HUES6 (cell line): ENCODE data around the gene PARP16.
"Not testable (repeated sequence)": the region's sequence is repeated elsewhere in the genome, so short reads cannot be mapped to it uniquely, and the experiment has no call there.

Experiments
- H3K27ac ChIP-seq: 2 replicates; pipeline ENCODE4 v1.7.0; 2013; ENCODE audit warnings: low read depth, mild to moderate bottlenecking, low read length, inconsistent platforms
- H3K27me3 ChIP-seq: 2 replicates; pipeline ENCODE4 v1.6.1; 2013; ENCODE audit warnings: low read length; ENCODE audit not compliant: control insufficient read depth, insufficient read depth
- H3K36me3 ChIP-seq: 2 replicates; pipeline ENCODE4 v1.6.1; 2013; ENCODE audit warnings: low read length; ENCODE audit not compliant: control insufficient read depth, insufficient read depth
- H3K4me1 ChIP-seq: 2 replicates; pipeline ENCODE4 v1.6.1; 2013; ENCODE audit warnings: low read length; ENCODE audit not compliant: control insufficient read depth, insufficient read depth
- H3K4me3 ChIP-seq: 2 replicates; pipeline ENCODE4 v1.5.1; 2013; ENCODE audit warnings: low read depth, low read length
- H3K9ac ChIP-seq: one replicate; pipeline ENCODE4 v1.6.1; 2013; ENCODE audit warnings: mild to moderate bottlenecking, low read length
- H3K9me3 ChIP-seq: 2 replicates; pipeline ENCODE4 v1.6.1; 2013; ENCODE audit warnings: low read depth, low read length; ENCODE audit not compliant: control insufficient read depth, insufficient read depth

PARP16 gene

DNA sequence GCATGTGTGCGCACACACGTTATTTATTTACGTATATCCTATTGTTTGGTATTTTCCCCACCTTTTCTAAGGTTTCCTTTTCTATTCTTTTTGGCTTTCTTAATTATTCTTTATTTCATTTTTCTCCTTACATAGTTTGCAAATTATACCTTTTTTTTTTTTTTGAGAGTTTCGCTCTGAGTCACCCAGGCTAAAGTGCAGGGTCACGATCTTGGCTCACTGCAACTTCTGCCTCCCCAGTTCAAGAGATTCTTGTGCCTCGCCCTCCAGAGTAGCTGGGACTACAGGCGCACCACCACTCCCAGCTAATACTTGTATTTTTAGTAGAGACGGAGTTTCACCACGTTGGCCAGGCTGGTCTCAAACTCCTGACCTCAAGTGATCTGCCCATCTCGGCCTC, 55.4 kb downstream of the PARP16 start:
- Histone ChIP-seq H3K4me1 (peaks cover 14% of the 10 kb centered on the region), H3K27me3 (no peaks in the 10 kb centered on the region), H3K4me3 (no peak overlapping the region), H3K9ac (no peak overlapping the region), H3K36me3 (no peaks in the 10 kb centered on the region), H3K27ac (no peak overlapping the region), H3K9me3 (no peaks in the 10 kb centered on the region)

DNA sequence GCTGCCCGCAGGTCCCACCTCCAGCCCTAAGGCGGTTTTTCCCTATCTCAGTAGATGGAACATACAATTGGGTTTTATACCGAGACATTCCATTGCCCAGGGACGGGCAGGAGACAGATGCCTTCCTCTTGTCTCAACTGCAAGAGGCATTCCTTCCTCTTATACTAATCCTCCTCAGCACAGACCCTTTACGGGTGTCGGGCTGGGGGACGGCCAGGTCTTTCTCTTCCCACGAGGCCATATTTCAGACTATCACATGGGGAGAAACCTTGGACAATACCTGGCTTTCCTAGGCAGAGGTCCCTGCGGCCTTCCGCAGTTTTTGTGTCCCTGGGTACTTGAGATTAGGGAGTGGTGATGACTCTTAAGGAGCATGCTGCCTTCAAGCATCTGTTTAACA, 59.8 kb downstream of the PARP16 start:
- H3K27ac ChIP-seq, H3K36me3 ChIP-seq, H3K4me3 ChIP-seq, H3K9ac ChIP-seq, H3K27me3 ChIP-seq, H3K9me3 ChIP-seq: not testable (repeated sequence)
- H3K4me1 ChIP-seq, result peaks cover 22% of the 10 kb centered on the region

- Histone ChIP-seq H3K36me3 (no peaks in the 10 kb centered on the region), H3K4me1 (peaks cover 22% of the 10 kb centered on the region), H3K9ac (peak overlapping the region; percentile 41), H3K9me3 (no peaks in the 10 kb centered on the region), H3K27me3 (no peaks in the 10 kb centered on the region), H3K4me3 (no peak overlapping the region), H3K27ac (peak overlapping the region; percentile 39; the same call in 1 of the 2 replicates)
Observed at GRCh38 chr15:65226221-65226620, 60.5 kb downstream of the PARP16 start.

- Histone ChIP-seq H3K27me3 (no peaks in the 10 kb centered on the region), H3K27ac (no peak overlapping the region), H3K4me3 (no peak overlapping the region), H3K4me1 (peaks cover 22% of the 10 kb centered on the region), H3K36me3 (no peaks in the 10 kb centered on the region), H3K9ac (no peak overlapping the region), H3K9me3 (no peaks in the 10 kb centered on the region)
Observed at GRCh38 chr15:65223996-65224395, 62.7 kb downstream of the PARP16 start.

GRCh38 chr15:65222891-65223290, 63.8 kb downstream of the PARP16 start:
- peaks cover 15% of the 10 kb centered on the region for H3K4me1 ChIP-seq
- no peak overlapping the region for H3K9ac ChIP-seq
- no peak overlapping the region for H3K27ac ChIP-seq
- no peaks in the 10 kb centered on the region for H3K9me3 ChIP-seq
- H3K27me3 ChIP-seq, result no peaks in the 10 kb centered on the region
- no peaks in the 10 kb centered on the region for H3K36me3 ChIP-seq
- no peak overlapping the region for H3K4me3 ChIP-seq

- Histone ChIP-seq H3K9ac (no peak overlapping the region), H3K4me3 (no peak overlapping the region), H3K9me3 (no peaks in the 10 kb centered on the region), H3K4me1 (peaks cover 9% of the 10 kb centered on the region), H3K36me3 (no peaks in the 10 kb centered on the region), H3K27ac (no peak overlapping the region), H3K27me3 (no peaks in the 10 kb centered on the region)
Observed at GRCh38 chr15:65221697-65222096, 65.0 kb downstream of the PARP16 start.

DNA sequence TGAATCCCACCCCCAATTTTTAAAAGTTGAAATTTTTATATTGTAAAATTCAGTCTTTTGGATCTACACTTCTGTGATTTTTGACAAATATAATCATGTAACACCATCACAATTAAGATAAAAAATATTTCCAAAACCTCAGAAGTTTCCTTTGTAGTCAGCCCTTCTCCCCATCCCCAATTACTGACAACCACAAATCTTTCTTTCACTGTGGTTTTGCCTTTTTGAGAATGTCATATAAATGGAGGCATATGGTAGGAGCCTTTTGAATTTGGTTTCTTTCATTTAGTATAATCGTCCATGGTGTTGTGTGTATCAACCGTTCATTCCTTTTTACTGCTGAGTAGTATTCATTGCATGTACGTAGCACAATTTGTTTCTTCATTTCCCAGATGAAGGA, 67.5 kb downstream of the PARP16 start:
- Histone ChIP-seq H3K36me3 (no peaks in the 10 kb centered on the region), H3K27ac (no peak overlapping the region), H3K9ac (no peak overlapping the region), H3K9me3 (no peaks in the 10 kb centered on the region), H3K27me3 (no peaks in the 10 kb centered on the region), H3K4me1 (peaks cover 4% of the 10 kb centered on the region; the same call in 1 of the 2 replicates), H3K4me3 (no peak overlapping the region)

- H3K27me3 ChIP-seq, result no peaks in the 10 kb centered on the region
- H3K27ac ChIP-seq, result no peak overlapping the region
- no peaks in the 10 kb centered on the region for H3K36me3 ChIP-seq
- H3K4me3 ChIP-seq, result no peak overlapping the region
- H3K4me1 ChIP-seq, result peaks cover under 1% of the 10 kb centered on the region; the same call in 1 of the 2 replicates
- H3K9ac ChIP-seq, result no peak overlapping the region
- no peaks in the 10 kb centered on the region for H3K9me3 ChIP-seq
Observed at GRCh38 chr15:65217526-65218482, 68.9 kb downstream of the PARP16 start.

DNA sequence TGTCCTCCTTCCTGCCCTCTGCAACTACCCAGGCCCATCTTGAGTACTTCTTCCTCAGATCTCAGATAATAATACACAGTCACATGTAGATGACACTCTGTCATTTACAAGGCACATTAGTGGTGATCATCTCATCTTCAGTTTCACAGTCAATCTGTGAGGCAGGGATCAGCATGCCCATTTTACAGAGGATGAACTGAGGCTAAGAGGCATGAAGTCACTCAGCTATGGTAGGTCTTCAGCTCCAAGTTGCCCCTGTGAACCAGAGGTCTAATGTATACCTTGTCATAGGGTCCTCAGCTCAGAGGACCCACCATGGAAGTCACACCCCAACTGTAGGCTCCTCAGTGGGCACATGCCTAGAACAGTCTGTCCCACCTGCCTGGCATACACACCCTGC, 71.2 kb downstream of the PARP16 start:
- H3K36me3 ChIP-seq, result no peaks in the 10 kb centered on the region
- no peak overlapping the region for H3K27ac ChIP-seq
- H3K27me3 ChIP-seq, result no peaks in the 10 kb centered on the region
- no peak overlapping the region for H3K9ac ChIP-seq
- H3K4me3 ChIP-seq, result no peak overlapping the region
- H3K9me3 ChIP-seq, result no peaks in the 10 kb centered on the region
- peaks cover 5% of the 10 kb centered on the region; the same call in 1 of the 2 replicates for H3K4me1 ChIP-seq

DNA sequence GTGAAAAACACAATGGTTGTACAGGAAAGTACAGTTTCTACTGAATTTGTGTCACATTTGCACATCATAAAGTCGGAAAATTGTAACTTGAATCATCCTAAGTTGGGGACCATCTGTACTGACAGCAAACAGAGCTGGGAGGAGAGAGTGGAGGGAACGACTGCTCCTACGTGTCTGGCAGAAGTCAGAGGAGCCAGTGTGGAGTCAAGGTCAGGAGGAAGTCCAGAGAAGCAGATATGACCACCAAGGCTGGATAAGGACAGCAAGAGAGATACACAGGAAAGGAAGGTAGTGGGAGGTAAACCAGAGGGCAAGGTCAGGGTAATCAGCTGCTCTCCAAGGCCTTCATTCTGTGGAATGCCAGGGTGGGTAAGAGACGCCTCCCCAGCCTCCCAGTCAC, 72.7 kb downstream of the PARP16 start:
- H3K27ac ChIP-seq, result no peak overlapping the region
- no peaks in the 10 kb centered on the region for H3K9me3 ChIP-seq
- no peak overlapping the region for H3K9ac ChIP-seq
- no peaks in the 10 kb centered on the region for H3K36me3 ChIP-seq
- H3K27me3 ChIP-seq, result no peaks in the 10 kb centered on the region
- H3K4me1 ChIP-seq, result peaks cover 5% of the 10 kb centered on the region; the same call in 1 of the 2 replicates
- no peak overlapping the region for H3K4me3 ChIP-seq

DNA sequence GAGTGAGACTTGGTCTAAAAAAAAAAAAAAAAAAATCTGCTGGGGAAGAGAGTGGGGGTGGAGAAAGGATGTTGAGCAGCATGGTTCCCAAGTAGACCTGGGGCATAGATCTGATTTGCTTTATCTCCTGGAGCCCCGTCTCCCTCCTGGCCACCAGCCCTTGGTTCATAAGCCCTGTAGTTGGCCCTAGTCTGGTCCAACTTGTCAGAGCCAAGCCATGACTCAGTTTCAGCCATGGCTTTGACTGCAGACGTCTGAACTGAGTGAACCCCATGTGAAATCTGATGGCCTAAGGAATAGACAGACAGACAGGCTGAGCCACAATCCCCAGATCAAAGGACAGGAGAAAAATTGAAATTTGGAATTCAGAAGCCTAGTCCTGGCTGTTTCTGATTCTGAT, 73.4 kb downstream of the PARP16 start:
- Histone ChIP-seq H3K4me1 (peaks cover 5% of the 10 kb centered on the region; the same call in 1 of the 2 replicates), H3K4me3 (no peak overlapping the region), H3K27ac (no peak overlapping the region), H3K36me3 (no peaks in the 10 kb centered on the region), H3K9me3 (no peaks in the 10 kb centered on the region), H3K27me3 (no peaks in the 10 kb centered on the region), H3K9ac (no peak overlapping the region)
